ENCODE data around the gene TUBG1. TPM values are rescaled to one million over a fixed set of nuclear protein-coding genes. Genes with fewer than 3 reads are reported as not detected.

Gene TUBG1
- total RNA-seq, 2 donors from 2014 or later, result 17.4 to 23.1 TPM

Other genes starting within 250 kb of the TUBG1 start
- gene STAT3, start 221.2 kb upstream of the TUBG1 start, total RNA-seq, result 10 to 100 TPM; 79.4 to 99.5 TPM
- gene CAVIN1, start 186.4 kb upstream of the TUBG1 start, total RNA-seq, result 10 to 100 TPM; 63.3 to 75.8 TPM
- gene ATP6V0A1, start 150.8 kb upstream of the TUBG1 start, total RNA-seq, result 10 to 100 TPM; 35.5 to 71.5 TPM
- gene NAGLU, start 73.4 kb upstream of the TUBG1 start, total RNA-seq, result 100 to 1,000 TPM in 1 of 2 donors, 10 to 100 TPM in 1; 46.4 to 110 TPM
- 1 to 10 TPM in 1 of 2 donors, under 1 TPM in 1; 0.78 to 9.2 TPM for gene HSD17B1, start 56.8 kb upstream of the TUBG1 start, total RNA-seq
- 10 to 100 TPM; 24.1 to 60.6 TPM for gene COASY, start 47.5 kb upstream of the TUBG1 start, total RNA-seq
- gene MLX, start 42.6 kb upstream of the TUBG1 start, total RNA-seq, result 10 to 100 TPM; 24.9 to 28.7 TPM
- 1 to 10 TPM in 1 of 2 donors, not detected in 1; 2.1 TPM for gene PSMC3IP, start 32.0 kb upstream of the TUBG1 start, total RNA-seq
- 10 to 100 TPM; 36.9 to 42.0 TPM for gene RETREG3, start 309 bp upstream of the TUBG1 start, total RNA-seq
- 10 to 100 TPM; 64.1 to 80.4 TPM for gene TUBG2, start 49.6 kb downstream of the TUBG1 start, total RNA-seq
- 100 to 1,000 TPM in 1 of 2 donors, 10 to 100 TPM in 1; 63.0 to 105 TPM for gene PLEKHH3, start 67.3 kb downstream of the TUBG1 start, total RNA-seq
- gene CCR10, start 72.2 kb downstream of the TUBG1 start, total RNA-seq, result under 1 TPM; 0.78 to 0.99 TPM
- gene CNTNAP1, start 72.8 kb downstream of the TUBG1 start, total RNA-seq, result 1 to 10 TPM; 4.9 to 6.7 TPM
- gene EZH1, start 135.4 kb downstream of the TUBG1 start, total RNA-seq, result 10 to 100 TPM; 19.1 to 28.5 TPM
- gene RAMP2, start 151.5 kb downstream of the TUBG1 start, total RNA-seq, result 1 to 10 TPM; 3.1 to 7.6 TPM
- 10 to 100 TPM; 17.8 to 23.9 TPM for gene VPS25, start 163.8 kb downstream of the TUBG1 start, total RNA-seq
- under 1 TPM in 1 of 2 donors, not detected in 1; 0.26 TPM for gene WNK4, start 170.9 kb downstream of the TUBG1 start, total RNA-seq
- gene COA3, start 189.0 kb downstream of the TUBG1 start, total RNA-seq, result 10 to 100 TPM; 69.2 to 72.4 TPM
- not detected for gene CNTD1, start 189.2 kb downstream of the TUBG1 start, total RNA-seq
- gene BECN1, start 214.6 kb downstream of the TUBG1 start, total RNA-seq, result 10 to 100 TPM; 50.4 to 65.1 TPM
- 10 to 100 TPM; 41.2 to 51.6 TPM for gene PSME3, start 223.7 kb downstream of the TUBG1 start, total RNA-seq
- 1 to 10 TPM; 1.0 to 3.0 TPM for gene AOC2, start 234.9 kb downstream of the TUBG1 start, total RNA-seq
- gene AOC3, start 241.5 kb downstream of the TUBG1 start, total RNA-seq, result 10 to 100 TPM in 1 of 2 donors, 1 to 10 TPM in 1; 6.5 to 55.7 TPM

Measured in body of pancreas (tissue), 2 donors.